ENCODE results near the gene ELAVL2.

DNA sequence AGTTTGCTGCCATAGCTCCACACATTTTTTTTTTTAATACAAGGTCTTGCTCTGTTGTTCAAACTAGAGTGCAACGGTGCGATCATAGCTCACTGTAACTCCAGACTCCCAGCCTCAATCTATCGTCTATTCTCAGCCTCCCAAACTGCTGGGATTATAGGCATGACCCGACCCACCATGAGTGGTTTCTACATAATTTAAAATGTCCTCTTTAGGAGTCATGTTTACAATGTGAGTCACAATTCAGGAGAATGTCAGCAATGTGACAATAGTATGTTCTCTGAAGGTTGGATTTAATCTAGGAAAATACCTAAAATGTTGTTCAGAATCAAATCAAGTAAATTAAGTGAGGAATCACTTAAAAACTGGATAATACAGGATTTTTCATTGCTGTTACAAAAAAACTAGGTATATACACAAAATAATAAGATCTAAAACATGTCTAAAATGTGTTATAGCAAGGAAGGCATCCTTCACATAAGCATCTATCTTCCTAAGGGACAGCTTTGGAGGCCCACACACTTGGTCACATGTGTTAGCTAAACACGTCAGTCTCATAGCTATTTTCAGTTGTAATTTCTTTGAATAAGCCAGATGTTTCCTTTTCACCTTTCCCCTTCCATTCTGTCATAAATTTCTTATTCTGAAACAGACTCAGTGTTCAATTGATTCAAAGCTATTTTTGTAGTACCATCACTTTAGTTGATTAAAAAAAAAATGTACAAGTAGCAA lies 30.0 kb upstream of the ELAVL2 start:
- no peak for TF ChIP-seq GABPA (IDR thresholded peaks at IDR 0.05; ENCODE audit: low read depth)
- TF ChIP-seq, protein P1, sequence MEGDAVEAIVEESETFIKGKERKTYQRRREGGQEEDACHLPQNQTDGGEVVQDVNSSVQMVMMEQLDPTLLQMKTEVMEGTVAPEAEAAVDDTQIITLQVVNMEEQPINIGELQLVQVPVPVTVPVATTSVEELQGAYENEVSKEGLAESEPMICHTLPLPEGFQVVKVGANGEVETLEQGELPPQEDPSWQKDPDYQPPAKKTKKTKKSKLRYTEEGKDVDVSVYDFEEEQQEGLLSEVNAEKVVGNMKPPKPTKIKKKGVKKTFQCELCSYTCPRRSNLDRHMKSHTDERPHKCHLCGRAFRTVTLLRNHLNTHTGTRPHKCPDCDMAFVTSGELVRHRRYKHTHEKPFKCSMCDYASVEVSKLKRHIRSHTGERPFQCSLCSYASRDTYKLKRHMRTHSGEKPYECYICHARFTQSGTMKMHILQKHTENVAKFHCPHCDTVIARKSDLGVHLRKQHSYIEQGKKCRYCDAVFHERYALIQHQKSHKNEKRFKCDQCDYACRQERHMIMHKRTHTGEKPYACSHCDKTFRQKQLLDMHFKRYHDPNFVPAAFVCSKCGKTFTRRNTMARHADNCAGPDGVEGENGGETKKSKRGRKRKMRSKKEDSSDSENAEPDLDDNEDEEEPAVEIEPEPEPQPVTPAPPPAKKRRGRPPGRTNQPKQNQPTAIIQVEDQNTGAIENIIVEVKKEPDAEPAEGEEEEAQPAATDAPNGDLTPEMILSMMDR (IDR thresholded peaks at IDR 0.05; ENCODE audit: insufficient read depth, low read length) = no peak
- TF ChIP-seq POLR2AphosphoS5 (IDR thresholded peaks at IDR 0.05; ENCODE audit: low read depth) = no peak
- TF ChIP-seq SPI1 (IDR thresholded peaks at IDR 0.05; ENCODE audit: borderline replicate concordance, low read depth) = no peak
- TF ChIP-seq, protein P2, sequence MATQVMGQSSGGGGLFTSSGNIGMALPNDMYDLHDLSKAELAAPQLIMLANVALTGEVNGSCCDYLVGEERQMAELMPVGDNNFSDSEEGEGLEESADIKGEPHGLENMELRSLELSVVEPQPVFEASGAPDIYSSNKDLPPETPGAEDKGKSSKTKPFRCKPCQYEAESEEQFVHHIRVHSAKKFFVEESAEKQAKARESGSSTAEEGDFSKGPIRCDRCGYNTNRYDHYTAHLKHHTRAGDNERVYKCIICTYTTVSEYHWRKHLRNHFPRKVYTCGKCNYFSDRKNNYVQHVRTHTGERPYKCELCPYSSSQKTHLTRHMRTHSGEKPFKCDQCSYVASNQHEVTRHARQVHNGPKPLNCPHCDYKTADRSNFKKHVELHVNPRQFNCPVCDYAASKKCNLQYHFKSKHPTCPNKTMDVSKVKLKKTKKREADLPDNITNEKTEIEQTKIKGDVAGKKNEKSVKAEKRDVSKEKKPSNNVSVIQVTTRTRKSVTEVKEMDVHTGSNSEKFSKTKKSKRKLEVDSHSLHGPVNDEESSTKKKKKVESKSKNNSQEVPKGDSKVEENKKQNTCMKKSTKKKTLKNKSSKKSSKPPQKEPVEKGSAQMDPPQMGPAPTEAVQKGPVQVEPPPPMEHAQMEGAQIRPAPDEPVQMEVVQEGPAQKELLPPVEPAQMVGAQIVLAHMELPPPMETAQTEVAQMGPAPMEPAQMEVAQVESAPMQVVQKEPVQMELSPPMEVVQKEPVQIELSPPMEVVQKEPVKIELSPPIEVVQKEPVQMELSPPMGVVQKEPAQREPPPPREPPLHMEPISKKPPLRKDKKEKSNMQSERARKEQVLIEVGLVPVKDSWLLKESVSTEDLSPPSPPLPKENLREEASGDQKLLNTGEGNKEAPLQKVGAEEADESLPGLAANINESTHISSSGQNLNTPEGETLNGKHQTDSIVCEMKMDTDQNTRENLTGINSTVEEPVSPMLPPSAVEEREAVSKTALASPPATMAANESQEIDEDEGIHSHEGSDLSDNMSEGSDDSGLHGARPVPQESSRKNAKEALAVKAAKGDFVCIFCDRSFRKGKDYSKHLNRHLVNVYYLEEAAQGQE (IDR thresholded peaks at IDR 0.05; ENCODE audit: insufficient replicate concordance, low read depth) = no peak

Measured in HL-60 (cell line).